ENCODE measurements around the gene SERPINB8.

SERPINB8 gene

GRCh38 chr18:64019922-64020756 is 50.3 kb downstream of the SERPINB8 start:
- DNase-seq = no peak

- no peak for DNase-seq
Measured at GRCh38 chr18:64026350-64026749, 56.5 kb downstream of the SERPINB8 start.

GRCh38 chr18:64027931-64028695 is 58.2 kb downstream of the SERPINB8 start:
- DNase-seq = no peak

- no peak for DNase-seq
Measured at GRCh38 chr18:64029096-64029495, 59.2 kb downstream of the SERPINB8 start.

- DNase-seq = no peak
Measured at GRCh38 chr18:64031411-64031810, 61.5 kb downstream of the SERPINB8 start.

GRCh38 chr18:64032312-64032711 is 62.4 kb downstream of the SERPINB8 start:
- DNase-seq = no peak

GRCh38 chr18:64037812-64038414 is 68.0 kb downstream of the SERPINB8 start:
- peak; percentile 70 for DNase-seq

Measured in KG1 (cell line).